ENCODE measurements around the gene TTC9B.

Gene TTC9B

DNA sequence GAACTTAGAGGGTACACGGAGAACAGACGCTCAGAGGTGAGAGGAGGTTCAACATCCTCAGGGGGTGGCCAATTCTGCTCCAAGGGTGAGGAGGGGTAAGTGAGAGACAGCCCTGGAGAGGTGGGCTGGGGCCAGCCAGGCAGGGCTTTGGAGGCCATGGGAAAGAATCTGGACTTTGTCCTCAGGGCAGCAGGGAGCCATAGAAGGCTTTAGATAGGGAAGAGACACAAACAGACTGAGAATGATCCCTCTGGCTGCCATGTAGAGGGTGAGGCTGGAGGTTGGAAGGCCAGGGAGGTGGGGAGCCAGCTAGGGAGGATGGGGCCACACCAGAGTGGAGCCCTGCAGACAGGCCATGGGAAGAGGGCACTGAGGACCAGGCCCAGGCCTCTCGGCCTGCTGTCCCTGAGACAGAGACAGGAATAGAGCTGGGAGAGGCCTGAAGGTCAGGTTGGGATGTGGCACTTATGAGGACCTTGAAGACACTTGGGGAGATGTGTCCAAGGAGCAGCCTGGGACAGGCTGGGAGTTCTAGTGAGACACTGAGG, 37.5 kb upstream of the TTC9B start:
- H3K27me3 ChIP-seq (ENCODE audit: insufficient read depth, low read length): no peaks in the 10 kb centered on the region
- no peaks in the 10 kb centered on the region for H3K9me3 ChIP-seq (ENCODE audit: low read length)
- no peaks in the 10 kb centered on the region for H3K4me1 ChIP-seq (ENCODE audit: insufficient read depth, low read length)
- peaks cover 52% of the 10 kb centered on the region for H3K36me3 ChIP-seq (ENCODE audit: insufficient read depth, low read length)
- no peak overlapping the region for H2AFZ ChIP-seq (ENCODE audit: low read depth, low read length)
- no peak overlapping the region for H3K4me3 ChIP-seq (ENCODE audit: low read length)

DNA sequence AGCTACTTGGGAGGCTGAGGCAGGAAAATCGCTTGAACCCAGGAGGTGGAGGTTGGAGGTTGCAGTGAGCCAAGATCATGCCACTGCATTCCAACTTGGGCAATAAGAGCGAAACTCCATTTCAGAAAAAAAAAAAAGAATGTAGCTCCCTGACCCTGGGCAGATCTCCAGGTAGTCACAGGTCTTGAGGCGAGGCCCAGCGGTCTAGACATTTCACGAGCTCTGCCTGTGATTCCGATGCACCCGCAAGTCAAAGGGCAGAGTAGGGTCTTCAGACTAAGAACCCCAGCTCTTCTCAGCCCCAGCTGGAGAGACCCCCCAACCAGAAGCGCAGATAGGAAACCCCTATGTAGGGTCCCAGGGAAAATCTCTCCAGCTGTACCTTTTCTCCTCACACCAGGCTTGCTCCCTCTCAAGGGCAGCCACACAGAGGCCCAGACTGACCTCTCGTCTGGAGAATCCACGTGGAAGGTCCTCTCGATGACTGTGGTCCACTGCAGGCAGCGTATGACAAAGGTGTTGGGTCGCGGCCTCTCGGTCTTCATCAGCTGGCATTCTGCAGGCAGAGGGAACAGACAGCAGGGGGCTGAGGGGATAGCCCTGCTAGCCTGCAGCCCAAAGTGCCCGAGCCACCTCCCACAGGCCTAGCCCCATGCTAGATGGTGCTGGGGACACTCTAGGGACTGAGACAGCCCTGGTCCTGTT, 36.7 kb upstream of the TTC9B start:
- Histone ChIP-seq H3K27me3 (ENCODE audit: insufficient read depth, low read length) (no peaks in the 10 kb centered on the region), H3K36me3 (ENCODE audit: insufficient read depth, low read length) (peaks cover 54% of the 10 kb centered on the region), H3K9me3 (ENCODE audit: low read length) (no peaks in the 10 kb centered on the region), H3K4me3 (ENCODE audit: low read length) (no peak overlapping the region), H3K4me1 (ENCODE audit: insufficient read depth, low read length) (no peaks in the 10 kb centered on the region), H2AFZ (ENCODE audit: low read depth, low read length) (no peak overlapping the region)

DNA sequence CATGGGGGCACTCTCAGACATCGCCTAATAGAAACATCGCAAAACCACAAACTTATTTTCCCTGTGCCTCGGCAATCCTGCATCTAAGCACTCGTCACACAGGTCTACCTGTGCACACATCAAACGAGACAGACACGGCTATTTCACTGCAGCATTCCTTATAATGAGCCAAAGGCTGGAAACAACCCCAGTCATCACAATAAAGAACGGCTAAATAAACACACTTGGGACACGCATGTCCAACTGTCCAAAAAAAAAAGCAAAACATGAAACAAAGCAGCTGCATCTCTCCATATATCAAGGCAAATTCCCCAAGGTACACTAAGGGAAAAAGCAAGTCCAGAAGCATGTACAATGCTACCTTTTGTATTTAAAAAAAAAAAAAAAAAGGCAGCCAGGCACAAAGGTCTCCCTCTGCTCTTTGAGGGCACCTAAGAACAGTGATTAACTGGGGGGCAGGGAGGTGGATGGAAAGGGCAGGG, 35.5 kb upstream of the TTC9B start:
- peaks cover 57% of the 10 kb centered on the region for H3K36me3 ChIP-seq (ENCODE audit: insufficient read depth, low read length)
- no peak overlapping the region for H2AFZ ChIP-seq (ENCODE audit: low read depth, low read length)
- no peaks in the 10 kb centered on the region for H3K27me3 ChIP-seq (ENCODE audit: insufficient read depth, low read length)
- no peak overlapping the region for H3K4me3 ChIP-seq (ENCODE audit: low read length)
- H3K9me3 ChIP-seq (ENCODE audit: low read length): no peaks in the 10 kb centered on the region
- H3K4me1 ChIP-seq (ENCODE audit: insufficient read depth, low read length): no peaks in the 10 kb centered on the region

DNA sequence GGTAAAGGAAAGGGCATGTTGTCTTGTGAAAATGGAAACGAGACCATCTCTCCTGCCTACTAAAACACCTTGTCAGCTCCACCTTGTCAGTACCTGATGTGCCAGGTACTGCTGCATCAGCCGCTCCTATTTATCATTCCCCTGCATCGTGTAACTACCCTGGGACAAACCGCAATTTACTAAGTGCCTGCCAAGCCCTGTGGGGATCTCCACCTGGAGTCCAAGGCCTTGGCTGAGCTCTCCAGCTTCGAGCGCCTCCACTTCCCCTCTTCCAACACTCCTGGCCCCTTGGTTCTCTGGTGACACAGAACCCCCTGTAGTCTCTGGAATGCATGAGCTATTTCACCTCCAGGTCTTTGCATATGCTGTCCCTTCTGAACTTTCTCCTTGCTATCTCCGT, 34.2 kb upstream of the TTC9B start:
- no peak overlapping the region for H3K4me3 ChIP-seq (ENCODE audit: low read length)
- H2AFZ ChIP-seq (ENCODE audit: low read depth, low read length): no peak overlapping the region
- peaks cover 57% of the 10 kb centered on the region for H3K36me3 ChIP-seq (ENCODE audit: insufficient read depth, low read length)
- H3K4me1 ChIP-seq (ENCODE audit: insufficient read depth, low read length): no peaks in the 10 kb centered on the region
- H3K9me3 ChIP-seq (ENCODE audit: low read length): no peaks in the 10 kb centered on the region
- H3K27me3 ChIP-seq (ENCODE audit: insufficient read depth, low read length): no peaks in the 10 kb centered on the region

DNA sequence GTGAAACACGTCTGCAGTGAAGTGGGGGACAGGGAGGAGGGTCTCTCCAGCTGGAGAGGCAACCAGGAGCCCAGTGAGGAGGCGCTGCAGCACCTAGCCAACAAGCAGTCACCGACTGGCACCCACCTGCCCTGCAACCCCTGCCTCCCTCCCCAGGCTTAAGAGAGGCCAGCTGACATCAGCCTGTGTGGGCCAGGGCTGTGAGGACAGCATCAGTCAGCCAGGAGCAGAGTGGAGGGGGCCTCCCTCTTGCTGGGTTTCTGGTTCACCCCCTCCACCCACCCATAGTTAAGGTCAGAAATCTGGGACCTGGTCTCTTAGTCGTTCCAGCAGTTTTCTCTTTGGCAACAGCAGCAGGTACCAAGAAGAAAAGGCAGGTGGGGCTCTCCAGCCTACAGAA, 33.8 kb upstream of the TTC9B start:
- Histone ChIP-seq H3K4me3 (ENCODE audit: low read length) (no peak overlapping the region), H3K4me1 (ENCODE audit: insufficient read depth, low read length) (no peaks in the 10 kb centered on the region), H2AFZ (ENCODE audit: low read depth, low read length) (no peak overlapping the region), H3K27me3 (ENCODE audit: insufficient read depth, low read length) (no peaks in the 10 kb centered on the region), H3K9me3 (ENCODE audit: low read length) (no peaks in the 10 kb centered on the region), H3K36me3 (ENCODE audit: insufficient read depth, low read length) (peaks cover 54% of the 10 kb centered on the region)

DNA sequence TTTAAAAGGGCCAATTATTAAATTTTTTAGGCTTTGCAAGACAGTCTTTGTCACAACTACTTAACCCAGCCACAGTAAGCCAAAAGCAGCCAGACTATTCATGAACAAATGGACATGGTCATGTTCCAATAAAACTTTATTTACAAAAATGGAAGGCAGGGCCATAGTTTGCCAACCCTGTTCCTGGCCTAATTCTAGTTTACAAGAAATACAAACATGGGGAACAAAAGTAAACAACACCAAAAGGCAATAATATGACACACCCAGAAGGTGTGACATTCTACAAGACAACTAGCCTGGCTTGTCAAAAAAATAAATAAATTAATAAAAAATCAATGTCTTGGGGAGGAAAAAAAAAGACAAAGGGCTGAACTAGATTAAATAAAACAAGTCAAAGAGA, 33.1 kb upstream of the TTC9B start:
- Histone ChIP-seq H3K4me3 (ENCODE audit: low read length) (no peak overlapping the region), H3K27me3 (ENCODE audit: insufficient read depth, low read length) (no peaks in the 10 kb centered on the region), H2AFZ (ENCODE audit: low read depth, low read length) (no peak overlapping the region), H3K4me1 (ENCODE audit: insufficient read depth, low read length) (no peaks in the 10 kb centered on the region), H3K9me3 (ENCODE audit: low read length) (no peaks in the 10 kb centered on the region), H3K36me3 (ENCODE audit: insufficient read depth, low read length) (peaks cover 47% of the 10 kb centered on the region)

DNA sequence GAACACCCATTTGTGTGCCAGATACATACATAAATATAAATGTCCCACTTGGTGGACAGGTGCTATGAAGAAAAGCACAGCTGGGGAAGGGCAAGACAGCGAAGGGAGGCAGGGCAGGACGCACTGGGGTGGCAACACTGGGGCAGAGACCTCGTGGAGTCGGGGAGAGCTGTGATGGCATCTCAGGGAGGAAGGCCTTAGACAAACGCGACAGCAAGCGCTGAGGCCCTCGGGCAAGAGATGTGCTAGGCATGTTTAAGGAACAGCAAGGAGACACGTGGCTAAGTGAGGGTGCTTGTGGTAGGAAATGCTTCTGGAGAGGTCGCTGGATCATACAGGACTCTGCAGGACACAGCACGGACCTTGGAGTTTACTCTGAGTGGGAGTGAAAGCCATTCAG, 31.6 kb upstream of the TTC9B start:
- no peaks in the 10 kb centered on the region for H3K9me3 ChIP-seq (ENCODE audit: low read length)
- no peaks in the 10 kb centered on the region for H3K27me3 ChIP-seq (ENCODE audit: insufficient read depth, low read length)
- no peak overlapping the region for H3K4me3 ChIP-seq (ENCODE audit: low read length)
- no peak overlapping the region for H2AFZ ChIP-seq (ENCODE audit: low read depth, low read length)
- H3K36me3 ChIP-seq (ENCODE audit: insufficient read depth, low read length): peaks cover 33% of the 10 kb centered on the region
- peaks cover 3% of the 10 kb centered on the region for H3K4me1 ChIP-seq (ENCODE audit: insufficient read depth, low read length)

DNA sequence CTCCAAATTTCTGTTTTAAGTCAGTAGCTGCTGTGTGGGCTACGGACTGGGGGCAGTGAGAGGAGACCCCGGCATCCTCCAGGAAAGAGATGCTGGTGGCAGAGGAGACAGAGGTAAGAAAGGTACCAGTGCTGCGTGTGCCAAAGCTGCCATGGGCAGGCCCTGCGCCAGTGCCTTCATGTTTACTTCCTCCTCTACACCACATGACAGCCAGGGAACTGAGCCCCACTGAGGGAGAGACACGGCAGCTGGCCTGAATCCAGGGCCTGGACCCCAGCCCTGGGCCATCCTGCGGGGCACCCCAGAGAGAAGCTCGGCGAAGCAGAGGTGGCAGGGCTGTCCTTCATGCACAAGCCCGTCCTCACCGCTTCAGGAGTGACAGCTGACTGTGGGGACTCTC, 31.0 kb upstream of the TTC9B start:
- Histone ChIP-seq H3K9me3 (ENCODE audit: low read length) (no peaks in the 10 kb centered on the region), H3K4me3 (ENCODE audit: low read length) (no peak overlapping the region), H3K36me3 (ENCODE audit: insufficient read depth, low read length) (peaks cover 33% of the 10 kb centered on the region), H3K4me1 (ENCODE audit: insufficient read depth, low read length) (peaks cover 6% of the 10 kb centered on the region), H2AFZ (ENCODE audit: low read depth, low read length) (no peak overlapping the region), H3K27me3 (ENCODE audit: insufficient read depth, low read length) (no peaks in the 10 kb centered on the region)

DNA sequence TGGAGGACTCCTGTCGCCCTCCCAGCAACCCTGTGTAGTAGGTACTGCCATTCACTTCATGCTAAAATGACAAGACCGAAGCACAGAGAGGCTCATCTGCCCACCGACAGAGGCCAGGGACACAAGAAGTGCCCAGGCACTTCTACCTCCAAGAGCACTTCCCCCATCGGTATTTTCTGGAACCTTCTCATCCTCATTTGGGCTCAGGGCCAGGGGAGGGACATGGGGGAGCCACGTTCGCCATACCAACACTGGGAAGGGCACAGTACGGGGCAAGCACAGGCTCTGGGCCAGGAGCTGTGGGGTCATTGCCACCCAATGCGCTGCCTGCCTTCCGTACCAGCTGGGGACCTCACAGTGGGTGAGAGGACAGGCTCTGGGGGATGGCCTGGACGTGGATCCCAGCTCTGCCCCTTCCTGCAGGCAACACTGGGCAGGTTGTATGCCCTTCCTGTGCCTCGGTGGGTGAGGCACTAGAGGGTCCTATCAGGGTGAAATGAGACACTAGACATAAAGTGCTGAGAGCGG, 29.6 kb upstream of the TTC9B start:
- Histone ChIP-seq H3K4me3 (ENCODE audit: low read length) (no peak overlapping the region), H2AFZ (ENCODE audit: low read depth, low read length) (no peak overlapping the region), H3K4me1 (ENCODE audit: insufficient read depth, low read length) (peaks cover 6% of the 10 kb centered on the region), H3K27me3 (ENCODE audit: insufficient read depth, low read length) (no peaks in the 10 kb centered on the region), H3K9me3 (ENCODE audit: low read length) (no peaks in the 10 kb centered on the region), H3K36me3 (ENCODE audit: insufficient read depth, low read length) (peaks cover 23% of the 10 kb centered on the region)

DNA sequence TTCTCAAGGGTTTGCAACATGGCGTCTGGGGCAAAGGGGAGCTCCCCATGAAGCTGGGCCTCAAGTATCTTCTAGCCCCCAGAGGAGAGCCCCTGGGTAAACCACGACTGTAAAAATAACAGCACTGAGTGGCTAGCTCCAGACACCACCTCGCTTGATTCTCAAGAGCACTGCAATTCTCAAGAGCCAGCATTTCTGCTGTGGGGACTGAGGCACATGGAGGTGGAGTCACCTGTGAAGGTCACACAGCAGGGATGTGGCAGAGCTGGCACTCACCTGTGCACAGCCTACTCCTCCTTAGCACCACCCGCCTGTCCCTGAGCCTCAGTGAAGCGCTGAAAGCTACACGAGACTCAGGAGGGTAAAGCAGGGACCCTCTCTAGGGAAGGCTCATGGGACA, 29.0 kb upstream of the TTC9B start:
- Histone ChIP-seq H3K4me3 (ENCODE audit: low read length) (no peak overlapping the region), H3K27me3 (ENCODE audit: insufficient read depth, low read length) (no peaks in the 10 kb centered on the region), H3K4me1 (ENCODE audit: insufficient read depth, low read length) (peaks cover 6% of the 10 kb centered on the region), H2AFZ (ENCODE audit: low read depth, low read length) (no peak overlapping the region), H3K36me3 (ENCODE audit: insufficient read depth, low read length) (peaks cover 21% of the 10 kb centered on the region), H3K9me3 (ENCODE audit: low read length) (no peaks in the 10 kb centered on the region)

DNA sequence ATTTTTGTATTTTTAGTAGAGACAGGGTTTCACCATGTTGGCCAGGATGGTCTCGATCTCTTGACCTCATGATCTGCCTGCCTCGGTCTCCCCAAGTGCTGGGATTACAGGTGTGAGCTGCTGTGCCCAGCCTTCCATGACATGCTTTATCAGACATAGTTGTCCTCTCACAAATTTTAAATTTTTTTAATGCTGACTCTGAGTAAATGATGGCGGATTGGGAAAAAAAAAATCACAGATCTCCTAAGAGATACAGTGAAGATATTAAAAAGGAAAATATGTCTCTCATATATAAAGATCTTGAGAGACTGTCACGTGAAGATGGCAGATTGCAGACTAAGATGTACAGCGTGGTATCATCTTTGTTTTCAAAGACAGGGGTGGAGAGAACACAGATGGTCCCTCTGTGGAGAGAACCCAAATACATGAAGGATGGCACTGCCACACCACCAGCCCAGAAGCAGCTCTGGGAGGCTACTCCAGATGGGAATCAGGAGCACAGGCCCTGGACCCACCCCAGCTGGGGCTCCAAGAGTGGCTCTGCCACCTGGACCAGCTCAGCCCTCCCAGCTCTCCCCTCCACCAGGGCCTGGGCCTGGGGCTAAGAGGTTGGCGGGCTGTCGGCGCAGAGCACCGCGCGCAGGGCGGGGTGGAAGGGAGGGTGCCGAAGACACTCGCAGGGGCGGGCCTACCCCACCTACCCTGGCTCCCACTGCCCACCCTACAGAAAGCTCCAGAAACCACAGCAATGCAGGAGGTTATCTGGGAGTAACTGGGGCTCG, 28.3 kb upstream of the TTC9B start:
- H2AFZ ChIP-seq (ENCODE audit: low read depth, low read length): no peak overlapping the region
- H3K27me3 ChIP-seq (ENCODE audit: insufficient read depth, low read length): no peaks in the 10 kb centered on the region
- peaks cover 22% of the 10 kb centered on the region for H3K36me3 ChIP-seq (ENCODE audit: insufficient read depth, low read length)
- no peak overlapping the region for H3K4me3 ChIP-seq (ENCODE audit: low read length)
- H3K9me3 ChIP-seq (ENCODE audit: low read length): no peaks in the 10 kb centered on the region
- peaks cover 6% of the 10 kb centered on the region for H3K4me1 ChIP-seq (ENCODE audit: insufficient read depth, low read length)

DNA sequence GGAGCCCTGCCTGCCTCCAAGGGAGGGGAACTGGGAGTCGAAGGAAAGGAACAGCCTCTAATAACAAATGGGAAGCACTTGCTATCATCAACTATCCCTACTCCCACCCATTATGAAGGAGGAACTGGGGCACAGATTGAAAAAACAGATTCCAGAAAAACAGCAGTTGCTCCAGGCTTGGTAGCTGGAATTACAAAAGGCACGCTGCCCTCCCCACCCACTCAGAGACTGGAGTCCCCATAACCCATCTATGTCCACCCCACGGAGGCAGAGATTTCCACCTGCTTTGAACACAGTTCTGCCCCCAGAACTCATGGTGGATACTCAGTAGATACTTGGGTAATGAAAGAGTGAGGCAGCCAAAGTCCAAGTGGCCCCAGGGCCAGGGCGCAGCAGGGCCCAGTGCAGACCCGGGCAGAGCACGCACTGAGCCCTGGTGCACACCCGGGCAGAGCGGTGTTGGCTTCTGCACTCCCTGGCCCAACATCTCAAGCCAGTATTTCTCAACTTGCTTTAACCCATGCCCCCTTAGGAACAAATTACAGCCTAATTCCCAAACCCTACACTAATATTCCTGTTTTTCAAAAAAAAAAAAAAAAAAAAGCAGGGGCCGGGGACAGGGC, 27.4 kb upstream of the TTC9B start:
- Histone ChIP-seq H2AFZ (ENCODE audit: low read depth, low read length) (no peak overlapping the region), H3K9me3 (ENCODE audit: low read length) (no peaks in the 10 kb centered on the region), H3K36me3 (ENCODE audit: insufficient read depth, low read length) (peaks cover 20% of the 10 kb centered on the region), H3K27me3 (ENCODE audit: insufficient read depth, low read length) (no peaks in the 10 kb centered on the region), H3K4me3 (ENCODE audit: low read length) (no peak overlapping the region), H3K4me1 (ENCODE audit: insufficient read depth, low read length) (peaks cover 6% of the 10 kb centered on the region)
